Measurements from ENCODE around the gene ITIH5. TPM values are rescaled to one million over a fixed set of nuclear protein-coding genes. Genes with fewer than 3 reads are reported as not detected.
A peak's percentile ranks its signal among the peaks of the same experiment; 100 is the strongest.

ITIH5 gene
- total RNA-seq, 6 experiments from 2014 or later, result 0.20 to 0.62 (median 0.48) TPM

GRCh38 chr10:7566891-7567290 lies 99.9 kb downstream of the ITIH5 start:
- TF ChIP-seq CTCF (IDR thresholded peaks at IDR 0.05) (no peak), POLR2A (IDR thresholded peaks at IDR 0.05) (no peak)
- H3K9me3 ChIP-seq, result no peaks in the 10 kb centered on the region
- intact Hi-C loops (cut with DNase I), result no loop called here
- H3K27me3 ChIP-seq, result no peaks in the 10 kb centered on the region
- no peak overlapping the region for H3K4me3 ChIP-seq
- DNase-seq (no peak), ATAC-seq (no peak)
- H3K27ac ChIP-seq, result no peak overlapping the region
- 83% methylated on average over 5 of the region's 5 CpGs for WGBS (ENCODE audit: insufficient coverage, low coverage, low lambda C conversion rate, missing lambda C conversion rate)
- H3K4me1 ChIP-seq, result no peaks in the 10 kb centered on the region
- no peaks in the 10 kb centered on the region for H3K36me3 ChIP-seq

GRCh38 chr10:7565871-7566270 lies 100.9 kb downstream of the ITIH5 start:
- H3K9me3 ChIP-seq, result no peaks in the 10 kb centered on the region
- H3K4me1 ChIP-seq, result peaks cover 0 to 10% (median 0%) of the 10 kb centered on the region in 4 donors
- no peaks in the 10 kb centered on the region for H3K27me3 ChIP-seq
- no peak overlapping the region for H3K27ac ChIP-seq
- no peak for ATAC-seq
- TF ChIP-seq POLR2A (IDR thresholded peaks at IDR 0.05) (no peak), CTCF (IDR thresholded peaks at IDR 0.05) (no peak)
- H3K4me3 ChIP-seq, result no peak overlapping the region
- 91% methylated on average over 6 of the region's 12 CpGs for WGBS (ENCODE audit: insufficient coverage, low coverage, low lambda C conversion rate, missing lambda C conversion rate)
- intact Hi-C loops (cut with DNase I), result no loop called here
- no peak for DNase-seq
- H3K36me3 ChIP-seq, result no peaks in the 10 kb centered on the region

GRCh38 chr10:7563770-7564169 lies 103.0 kb downstream of the ITIH5 start:
- no peaks in the 10 kb centered on the region for H3K36me3 ChIP-seq
- no peaks in the 10 kb centered on the region for H3K9me3 ChIP-seq
- no peak overlapping the region for H3K4me3 ChIP-seq
- peaks cover 0 to 12% (median 0%) of the 10 kb centered on the region in 4 donors for H3K4me1 ChIP-seq
- no peaks in the 10 kb centered on the region for H3K27me3 ChIP-seq
- intact Hi-C loops (cut with DNase I), result no loop called here
- peak in 1 of 4 donors; percentile 12 for ATAC-seq
- 58% methylated on average over 6 of the region's 14 CpGs for WGBS (ENCODE audit: insufficient coverage, low coverage, low lambda C conversion rate, missing lambda C conversion rate)
- TF ChIP-seq POLR2A (IDR thresholded peaks at IDR 0.05) (no peak), CTCF (IDR thresholded peaks at IDR 0.05) (no peak)
- no peak overlapping the region for H3K27ac ChIP-seq
- DNase-seq, result no peak

GRCh38 chr10:7563368-7563767 lies 103.4 kb downstream of the ITIH5 start:
- no peaks in the 10 kb centered on the region for H3K9me3 ChIP-seq
- no peaks in the 10 kb centered on the region for H3K27me3 ChIP-seq
- H3K4me3 ChIP-seq, result no peak overlapping the region
- intact Hi-C loops (cut with DNase I), result no loop called here
- no peak for TF ChIP-seq POLR2A (IDR thresholded peaks at IDR 0.05)
- no peak for TF ChIP-seq CTCF (IDR thresholded peaks at IDR 0.05)
- peaks cover 0 to 12% (median 0%) of the 10 kb centered on the region in 4 donors for H3K4me1 ChIP-seq
- H3K36me3 ChIP-seq, result no peaks in the 10 kb centered on the region
- no peak overlapping the region for H3K27ac ChIP-seq
- WGBS (ENCODE audit: insufficient coverage, low coverage, low lambda C conversion rate, missing lambda C conversion rate), result 0% methylated on average over 1 of the region's 7 CpGs
- DNase-seq (peak in 1 of 3 donors; percentile 51), ATAC-seq (peak; percentile 14 to 76 (median 42))

- ATAC-seq (no peak), DNase-seq (no peak)
- WGBS (ENCODE audit: insufficient coverage, low coverage, low lambda C conversion rate, missing lambda C conversion rate), result 45% methylated on average over 6 of the region's 6 CpGs
- no peak overlapping the region for H3K4me3 ChIP-seq
- no peak for TF ChIP-seq POLR2A (IDR thresholded peaks at IDR 0.05)
- TF ChIP-seq CTCF (IDR thresholded peaks at IDR 0.05), result no peak
- H3K4me1 ChIP-seq, result peaks cover 0 to 12% (median 0%) of the 10 kb centered on the region in 4 donors
- no peaks in the 10 kb centered on the region for H3K27me3 ChIP-seq
- no peaks in the 10 kb centered on the region for H3K9me3 ChIP-seq
- intact Hi-C loops (cut with DNase I), result no loop called here
- no peak overlapping the region for H3K27ac ChIP-seq
- H3K36me3 ChIP-seq, result no peaks in the 10 kb centered on the region
These were observed 104.8 kb downstream of the ITIH5 start for GRCh38 chr10:7561985-7562384.
